HAP-1 (cell line): ENCODE data around the gene GNRH2.

Experiments used
- DNase-seq, 2 experiments: peaks; one replicate each; pipeline ENCODE4 v3.0.0-alpha.2; 2016 to 2020; ENCODE audit warnings: low spot score in 2 of 2
- H3K27me3 ChIP-seq: fragments of 250-450 bp; sonication (Bioruptor Pico); 2 replicates; pipeline ENCODE4 v1.5.1; 2020; ENCODE audit warnings: low read depth, mild to moderate bottlenecking, moderate library complexity
- H3K36me3 ChIP-seq: fragments of 250-450 bp; sonication (Bioruptor Pico); replicated peaks from 2 replicates; pipeline ENCODE4 v1.5.1; 2020; ENCODE audit warnings: mild to moderate bottlenecking
- H3K4me1 ChIP-seq: fragments of 250-450 bp; sonication (Bioruptor Pico); 2 replicates; pipeline ENCODE4 v1.5.1; 2020; ENCODE audit warnings: mild to moderate bottlenecking
- H3K4me3 ChIP-seq: fragments of 250-450 bp; sonication (Bioruptor Pico); 2 replicates; pipeline ENCODE4 v1.5.1; 2020; ENCODE audit warnings: mild to moderate bottlenecking, moderate library complexity
- H3K9me3 ChIP-seq: fragments of 250-450 bp; sonication (Bioruptor Pico); 2 replicates; pipeline ENCODE4 v1.5.1; 2020; ENCODE audit warnings: mild to moderate bottlenecking, moderate library complexity
- in situ Hi-C: fragments of 300-500 bp; cut with MboI; formaldehyde crosslinking; loops from 3 replicates; pipeline ENCODE4 v1.14.3; 2020; ENCODE audit warnings: low sequenced_read_pairs, inconsistent platforms, mixed read lengths

The GNRH2 gene

DNA sequence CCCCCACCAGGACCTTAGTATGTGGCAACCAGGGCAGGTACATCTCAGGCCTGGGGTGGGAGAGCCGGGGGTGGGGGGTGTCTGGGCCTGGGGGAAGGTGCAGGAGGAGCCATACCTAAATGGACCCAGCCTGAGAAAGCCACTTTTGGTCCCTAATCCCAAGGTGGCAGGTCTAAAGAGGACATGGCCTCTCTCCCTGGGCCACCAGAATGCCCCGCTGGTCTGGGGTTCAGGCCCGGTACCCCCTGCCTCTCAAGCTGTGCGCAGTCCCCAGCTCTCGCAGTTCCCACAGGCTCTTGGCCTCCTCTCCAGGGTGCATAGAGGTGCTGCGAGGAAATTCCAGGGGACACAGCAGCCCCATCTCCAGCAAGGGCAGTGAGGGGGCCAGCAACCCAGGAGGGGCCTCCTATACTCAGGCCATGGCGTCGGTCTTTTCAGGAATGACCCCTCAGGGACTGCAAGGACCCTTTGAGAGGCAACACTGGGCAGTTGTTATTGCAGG, 42.2 kb downstream of the GNRH2 start:
- DNase-seq: no peak
- Histone ChIP-seq H3K27me3 (no peaks in the 10 kb centered on the region; the same call in 1 of the 2 replicates), H3K4me3 (no peak overlapping the region), H3K36me3 (no peaks in the 10 kb centered on the region), H3K9me3 (no peaks in the 10 kb centered on the region), H3K4me1 (no peaks in the 10 kb centered on the region)
- in situ Hi-C loops: no loop called here

GRCh38 chr20:3088031-3088430, 44.6 kb downstream of the GNRH2 start:
- in situ Hi-C loops: no loop called here
- no peak overlapping the region for H3K4me3 ChIP-seq
- DNase-seq: no peak
- H3K27me3 ChIP-seq: no peaks in the 10 kb centered on the region; the same call in 1 of the 2 replicates
- H3K4me1 ChIP-seq: no peaks in the 10 kb centered on the region
- no peaks in the 10 kb centered on the region for H3K9me3 ChIP-seq
- no peaks in the 10 kb centered on the region for H3K36me3 ChIP-seq

DNA sequence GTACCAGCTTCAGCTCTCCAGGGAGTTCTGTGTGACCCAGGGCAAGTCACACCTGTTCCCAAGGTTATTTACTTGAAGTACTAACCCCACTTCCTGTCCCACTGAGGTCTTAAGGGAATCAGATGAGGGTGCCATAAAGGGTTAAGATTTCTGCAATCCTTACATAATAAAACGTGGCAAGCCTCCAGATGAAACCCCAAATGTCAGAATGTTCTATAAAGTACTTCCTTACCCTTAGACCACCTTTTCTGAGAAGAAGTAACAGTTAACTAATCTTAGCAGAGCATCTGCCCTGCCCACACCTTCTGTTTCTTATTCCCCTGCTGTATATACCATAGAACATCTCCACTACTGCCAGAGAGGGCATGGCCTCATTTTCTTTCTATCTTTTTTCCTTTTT, 47.1 kb downstream of the GNRH2 start:
- Histone ChIP-seq H3K4me1 (no peaks in the 10 kb centered on the region), H3K36me3 (no peaks in the 10 kb centered on the region), H3K4me3 (no peak overlapping the region), H3K27me3 (no peaks in the 10 kb centered on the region), H3K9me3 (no peaks in the 10 kb centered on the region)
- in situ Hi-C loops: no loop called here
- DNase-seq: no peak

DNA sequence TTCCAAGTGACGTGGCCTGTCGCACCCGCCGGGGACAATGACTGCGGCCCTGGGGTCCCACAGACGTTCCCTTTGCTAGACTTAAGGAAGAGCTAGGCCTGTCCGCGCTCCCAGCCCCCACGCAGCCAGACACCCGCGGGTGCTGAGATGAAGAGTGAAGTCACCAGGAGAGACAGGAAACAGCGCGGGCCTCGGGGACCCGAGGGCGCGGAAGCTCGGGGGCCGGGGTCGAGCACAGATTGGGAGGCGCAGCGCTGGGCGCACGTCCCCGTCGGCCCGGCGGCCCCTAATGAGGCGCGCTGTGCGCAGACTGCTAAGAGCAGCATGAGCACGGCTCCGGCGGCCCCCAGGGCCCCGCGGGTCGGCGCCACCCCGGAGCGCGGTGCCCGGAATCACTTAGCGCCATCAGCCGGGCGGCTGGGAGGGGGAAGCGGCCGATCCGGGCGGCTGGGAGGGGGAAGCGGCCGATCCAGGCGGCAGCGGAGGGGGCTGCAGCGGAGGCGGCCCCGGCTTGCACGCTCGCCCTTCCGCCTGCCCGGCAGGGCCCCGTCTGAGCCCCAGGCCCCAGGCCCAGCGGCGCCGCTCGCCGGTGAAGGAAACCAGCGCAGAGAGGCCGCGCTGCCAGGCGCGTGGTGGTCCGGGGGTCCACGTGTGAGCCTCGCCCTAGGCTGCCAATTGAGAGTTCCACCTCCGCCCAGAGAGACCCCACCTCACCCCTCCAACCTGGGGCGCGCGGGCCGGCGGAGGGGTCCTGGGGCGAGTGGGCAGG, 49.4 kb downstream of the GNRH2 start:
- no peaks in the 10 kb centered on the region for H3K27me3 ChIP-seq
- in situ Hi-C loops: no loop called here
- DNase-seq: no peak
- no peak overlapping the region for H3K4me3 ChIP-seq
- H3K9me3 ChIP-seq: no peaks in the 10 kb centered on the region
- H3K4me1 ChIP-seq: no peaks in the 10 kb centered on the region
- no peaks in the 10 kb centered on the region for H3K36me3 ChIP-seq

DNA sequence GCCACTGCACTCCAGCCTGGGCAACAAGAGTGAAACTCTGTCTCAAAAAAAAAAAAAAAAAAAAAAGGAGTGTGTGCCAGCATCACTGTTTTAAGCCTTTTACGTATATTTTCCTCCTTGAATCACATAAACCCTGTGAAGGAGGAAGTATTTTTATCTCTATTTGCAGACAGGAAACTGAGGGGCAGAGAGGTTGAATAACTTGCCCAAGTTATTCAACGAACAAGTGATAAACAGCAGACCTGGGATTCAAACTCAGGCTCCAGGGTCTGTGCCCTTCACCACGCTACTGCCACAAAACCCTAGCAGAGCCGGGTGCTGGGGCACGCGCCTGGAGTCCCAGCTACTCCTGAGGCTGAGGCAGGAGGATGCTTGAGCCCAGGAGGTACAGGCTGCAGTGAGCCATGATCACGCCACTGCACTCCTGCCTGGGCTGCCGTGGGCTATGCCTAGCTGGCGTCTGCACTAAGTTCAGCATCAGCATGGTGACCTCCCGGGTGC, 50.5 kb downstream of the GNRH2 start:
- Histone ChIP-seq H3K36me3 (no peaks in the 10 kb centered on the region), H3K27me3 (no peaks in the 10 kb centered on the region), H3K4me3 (no peak overlapping the region), H3K9me3 (no peaks in the 10 kb centered on the region), H3K4me1 (no peaks in the 10 kb centered on the region)
- in situ Hi-C loops: no loop called here
- no peak for DNase-seq

GRCh38 chr20:3094848-3095629, 51.6 kb downstream of the GNRH2 start:
- in situ Hi-C loops: no loop called here
- Histone ChIP-seq H3K9me3 (no peaks in the 10 kb centered on the region), H3K4me1 (no peaks in the 10 kb centered on the region), H3K27me3 (no peaks in the 10 kb centered on the region), H3K4me3 (no peak overlapping the region), H3K36me3 (no peaks in the 10 kb centered on the region)
- no peak for DNase-seq
